ENCODE results near the gene GJB5.

The GJB5 gene

GRCh38 chr1:34796990-34797389, 42.1 kb downstream of the GJB5 start:
- DNase-seq: no peak

GRCh38 chr1:34800214-34800613, 45.4 kb downstream of the GJB5 start:
- peak in 1 of 2 donors; percentile 15 for DNase-seq

- no peak for DNase-seq
Observed at GRCh38 chr1:34803770-34804169, 48.9 kb downstream of the GJB5 start.

- DNase-seq: no peak
Observed at GRCh38 chr1:34806396-34806795, 51.5 kb downstream of the GJB5 start.
